H1 (cell line): ENCODE measurements around the gene ENPP1. TPM values are rescaled to one million over a fixed set of nuclear protein-coding genes. Genes with fewer than 3 reads are reported as not detected.

Experiments used
- CTCF ChIA-PET: fragments of 300-600 bp; sonication (Branson Sonifier 250); formaldehyde crosslinking; loops from one replicate; lab custom pipeline; 2021; ENCODE audit not compliant: partially characterized antibody; lab: Charles Lee
- POLR2A ChIA-PET: fragments of 300-600 bp; sonication (Branson Sonifier 250); formaldehyde crosslinking; loops from one replicate; lab custom pipeline; 2021; ENCODE audit warnings: inconsistent platforms; ENCODE audit not compliant: partially characterized antibody; lab: Charles Lee
- DNase-seq, 2 experiments: peaks; one replicate each; pipeline versions ENCODE4 v3.0.0 to v3.0.0-alpha.2; 2010 to 2022; ENCODE audit warnings: low spot score in 2 of 2, low read depth in 1 of 2, mixed read lengths in 1 of 2
- FAIRE-seq: peaks from 2 replicates; lab custom pipeline; 2011; peaks lifted over from hg19 to GRCh38; lab: Jason Lieb, UNC
- H2AFZ ChIP-seq: 2 replicates; pipeline ENCODE4 v1.8.1; 2012; ENCODE audit warnings: low read length, inconsistent platforms
- H2AK5ac ChIP-seq: 2 replicates; pipeline ENCODE4 v1.6.1; 2013; ENCODE audit warnings: low read depth, low read length
- H2BK120ac ChIP-seq: replicated peaks from 2 replicates; pipeline ENCODE3; 2013; ENCODE audit warnings: low read depth, low read length, inconsistent platforms
- H2BK12ac ChIP-seq: 2 replicates; pipeline ENCODE4 v1.6.1; 2013; ENCODE audit warnings: low read depth, low read length
- H2BK15ac ChIP-seq: 2 replicates; pipeline ENCODE4 v1.6.1; 2013; ENCODE audit warnings: low read length
- H2BK20ac ChIP-seq: 2 replicates; pipeline ENCODE4 v1.6.1; 2013; ENCODE audit warnings: low read length
- H2BK5ac ChIP-seq: 2 replicates; pipeline ENCODE4 v1.6.1; 2013; ENCODE audit warnings: low read depth, low read length
- H3K14ac ChIP-seq: 2 replicates; pipeline ENCODE4 v1.6.1; 2013; ENCODE audit warnings: inconsistent platforms; ENCODE audit not compliant: insufficient read length
- H3K18ac ChIP-seq: 2 replicates; pipeline ENCODE4 v1.6.1; 2013; ENCODE audit warnings: low read length; ENCODE audit errors: extremely low read depth
- H3K23ac ChIP-seq: 2 replicates; pipeline ENCODE4 v1.6.1; 2013; ENCODE audit warnings: inconsistent platforms; ENCODE audit not compliant: insufficient read length
- H3K23me2 ChIP-seq: 2 replicates; pipeline ENCODE4 v1.6.1; 2013; ENCODE audit warnings: low read depth, low read length
- H3K27ac ChIP-seq: 2 replicates; pipeline ENCODE4 v1.6.1; 2011; ENCODE audit warnings: low read depth, low read length, inconsistent platforms
- H3K27me3 ChIP-seq, 4 experiments: replicated peaks in 1 of 4; 1 replicate in 1 of 4; 2 replicates in 3 of 4; pipeline versions ENCODE4 v1.6.1 to v1.8.1; 2011 to 2013; ENCODE audit warnings: low read length in 3 of 4, mild to moderate bottlenecking in 3 of 4, inconsistent platforms in 2 of 4, mixed read lengths in 2 of 4, moderate library complexity in 1 of 4; ENCODE audit not compliant: control insufficient read depth in 3 of 4, insufficient read depth in 3 of 4; ENCODE audit errors: extremely low read depth in 1 of 4
- H3K36me3 ChIP-seq, 4 experiments: 2 replicates each; pipeline versions ENCODE4 v1.6.1 to v1.8.1; 2011 to 2013; ENCODE audit warnings: mild to moderate bottlenecking in 4 of 4, low read length in 3 of 4, moderate library complexity in 2 of 4, control low read depth in 1 of 4, inconsistent platforms in 1 of 4; ENCODE audit not compliant: insufficient read depth in 4 of 4, control insufficient read depth in 2 of 4
- H3K4ac ChIP-seq: replicated peaks from 2 replicates; pipeline ENCODE3; 2013; ENCODE audit warnings: low read length, low read depth, mixed read lengths, inconsistent platforms; ENCODE audit not compliant: insufficient read length
- H3K4me1 ChIP-seq, 4 experiments: replicated peaks in 1 of 4; 1 replicate in 1 of 4; 2 replicates in 3 of 4; pipeline versions ENCODE4 v1.6.1 to v1.8.1; 2011 to 2013; ENCODE audit warnings: low read length in 3 of 4, inconsistent platforms in 2 of 4, mixed read lengths in 1 of 4; ENCODE audit not compliant: insufficient read depth in 4 of 4, control insufficient read depth in 3 of 4
- H3K4me2 ChIP-seq, 2 experiments: 2 replicates each; pipeline versions ENCODE4 v1.6.1 to v1.8.1; 2011 to 2013; ENCODE audit warnings: low read depth in 2 of 2, low read length in 2 of 2, control low read depth in 1 of 2, inconsistent platforms in 1 of 2, mild to moderate bottlenecking in 1 of 2; ENCODE audit not compliant: insufficient read depth in 1 of 2
- H3K4me3 ChIP-seq, 4 experiments: fragments of 200-600, 300-600 bp in 1 of 4; sonication (generic), shearing (Covaris generic), sonication (Bioruptor Twin) in 1 of 4; 2 replicates each; pipeline versions ENCODE4 v1.5.1 to v1.8.1; 2011 to 2016; ENCODE audit warnings: low read length in 4 of 4, low read depth in 3 of 4, control low read depth in 2 of 4, inconsistent platforms in 2 of 4, mild to moderate bottlenecking in 2 of 4, mixed read lengths in 1 of 4, moderate library complexity in 1 of 4; ENCODE audit not compliant: insufficient read depth in 2 of 4; ENCODE audit errors: extremely low read depth in 1 of 4
- H3K56ac ChIP-seq: replicated peaks from 2 replicates; pipeline ENCODE3; 2013; ENCODE audit warnings: low read depth, mild to moderate bottlenecking, mixed read lengths, low read length, inconsistent platforms; ENCODE audit not compliant: insufficient read length
- H3K79me1 ChIP-seq: 2 replicates; pipeline ENCODE4 v1.6.1; 2013; ENCODE audit warnings: low read depth, low read length, control low read depth
- H3K79me2 ChIP-seq, 2 experiments: 2 replicates each; pipeline versions ENCODE4 v1.6.1 to v1.8.1; 2012 to 2013; ENCODE audit warnings: low read length in 2 of 2, mild to moderate bottlenecking in 2 of 2, inconsistent platforms in 1 of 2; ENCODE audit not compliant: insufficient read depth in 2 of 2, control insufficient read depth in 1 of 2
- H3K9ac ChIP-seq, 4 experiments: replicated peaks in 1 of 4; 1 replicate in 1 of 4; 2 replicates in 3 of 4; pipeline versions ENCODE4 v1.6.1 to v1.8.1; 2011 to 2013; ENCODE audit warnings: low read depth in 3 of 4, low read length in 3 of 4, control low read depth in 2 of 4, mild to moderate bottlenecking in 2 of 4, moderate library complexity in 2 of 4, inconsistent platforms in 1 of 4; ENCODE audit errors: extremely low read depth in 1 of 4
- H3K9me3 ChIP-seq, 2 experiments: 2 replicates each; pipeline versions ENCODE4 v1.6.1 to v1.8.1; 2012 to 2013; ENCODE audit warnings: mild to moderate bottlenecking in 2 of 2, moderate library complexity in 2 of 2, control low read depth in 1 of 2, inconsistent platforms in 1 of 2, low read depth in 1 of 2, low read length in 1 of 2, mixed read lengths in 1 of 2; ENCODE audit not compliant: insufficient read depth in 2 of 2
- H4K20me1 ChIP-seq, 2 experiments: replicated peaks in 1 of 2; 2 replicates each; pipeline versions ENCODE3 to v1.8.1; 2011 to 2013; ENCODE audit warnings: inconsistent platforms in 2 of 2, low read length in 2 of 2, mild to moderate bottlenecking in 1 of 2; ENCODE audit not compliant: insufficient read depth in 2 of 2, control insufficient read depth in 1 of 2
- H4K5ac ChIP-seq: 2 replicates; pipeline ENCODE4 v1.6.1; 2013; ENCODE audit warnings: low read length, low read depth, mixed read lengths, inconsistent platforms; ENCODE audit not compliant: insufficient read length
- H4K8ac ChIP-seq: 2 replicates; pipeline ENCODE4 v1.8.0; 2013; ENCODE audit warnings: mild to moderate bottlenecking, moderate library complexity, low read length, inconsistent platforms; ENCODE audit not compliant: insufficient read depth; ENCODE audit errors: extremely low read depth
- H4K91ac ChIP-seq: replicated peaks from 2 replicates; pipeline ENCODE3; 2013; ENCODE audit warnings: low read length, mixed read lengths, inconsistent platforms; ENCODE audit not compliant: insufficient read length
- CBX8 ChIP-seq: fragments of 300-800, 300-1000 bp; sonication (generic); IDR thresholded peaks from 2 replicates; pipeline ENCODE4 v1.7.1; 2016; ENCODE audit warnings: low read depth, low read length, borderline replicate concordance
- FOSL1 ChIP-seq: IDR thresholded peaks from 2 replicates; pipeline ENCODE4 v1.6.1; 2011; ENCODE audit warnings: mild to moderate bottlenecking, low read depth, low read length, moderate library complexity; ENCODE audit not compliant: insufficient read depth
- HDAC2 ChIP-seq, 2 experiments: fragments of 300-600 bp in 1 of 2; sonication (generic) in 1 of 2; IDR thresholded peaks; 2 replicates each; pipeline ENCODE4 v1.6.1; 2011 to 2012; ENCODE audit warnings: low read depth in 2 of 2, low read length in 2 of 2, mild to moderate bottlenecking in 2 of 2, moderate library complexity in 2 of 2, borderline replicate concordance in 1 of 2, inconsistent platforms in 1 of 2
- KDM4A ChIP-seq: IDR thresholded peaks from one replicate; pipeline ENCODE4 v1.7.1; 2012; ENCODE audit warnings: low read depth, mild to moderate bottlenecking, moderate library complexity, low read length, inconsistent platforms; ENCODE audit not compliant: severe bottlenecking
- YY1 ChIP-seq: IDR thresholded peaks from 2 replicates; pipeline ENCODE4 v1.6.1; 2011; ENCODE audit warnings: low read depth, mild to moderate bottlenecking, low read length
- polyA plus RNA-seq, 7 experiments: library from polyadenylated mRNA; depleted of rRNA in 3 of 7; stranded (reverse) in 5 of 7; unstranded in 2 of 7; fragments of >200 nt in 5 of 7; fragments of 200-250 nt in 2 of 7; gene quantifications; 1 replicate in 5 of 7; 2 replicates in 1 of 7; 4 replicates in 1 of 7; pipeline versions ENCODE4 v1.2.1 to v1.2.3, GENCODE V29; 2011 to 2013; ENCODE audit warnings: missing spikeins in 2 of 7, mixed read lengths in 2 of 7
- total RNA-seq: library from RNA; stranded (reverse); fragmentation: NEBNext Ultra II Directional; extraction: Animal tissue kit (Norgen Biotek cat#: 25700); gene quantifications from 2 replicates; pipeline ENCODE4 v1.2.1, GENCODE V29; 2021
- TF ChIP-seq, protein P1 (sequence below): IDR thresholded peaks from 2 replicates; pipeline ENCODE4 v1.6.1; 2011; ENCODE audit warnings: low read length, improper control_type of control experiment

The ENPP1 gene
- total and polyA plus RNA-seq, 2 of the 8 experiments (the other 6 are each of a cell fraction or from before 2014, with no cell fraction given) = 10.1 to 39.1 TPM

DNA sequence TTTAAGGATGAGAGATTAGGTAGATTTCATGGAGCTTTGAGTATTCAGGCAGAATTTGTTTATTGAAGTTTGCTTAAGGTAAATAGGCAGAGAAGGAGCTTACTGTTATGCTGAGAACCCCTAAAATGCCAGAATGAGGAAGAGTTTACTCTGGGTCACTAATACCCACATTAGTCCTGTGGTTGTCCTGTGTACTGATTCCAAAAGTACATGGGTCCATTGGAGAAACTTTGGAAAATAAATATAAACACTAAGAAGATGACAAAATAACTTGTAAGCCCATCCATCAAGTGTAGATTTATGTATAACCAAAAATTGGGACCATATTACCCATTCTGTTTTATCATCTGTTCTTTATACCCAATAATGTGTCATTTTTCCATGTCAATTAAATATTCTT is 31.6 kb downstream of the ENPP1 start:
- no peak overlapping the region for H3K4ac ChIP-seq
- no peak overlapping the region for H2AK5ac ChIP-seq
- no peak overlapping the region for H3K27ac ChIP-seq
- H4K5ac ChIP-seq = no peak overlapping the region
- H3K79me2 ChIP-seq = peaks cover 0 to 4% of the 10 kb centered on the region in 2 experiments; a peak in 1 of 4 replicates
- DNase-seq (no peak), FAIRE-seq (no peak)
- no peaks in the 10 kb centered on the region for H3K23me2 ChIP-seq
- no peak overlapping the region for H3K23ac ChIP-seq
- H3K79me1 ChIP-seq = peaks cover 2% of the 10 kb centered on the region; the same call in 1 of the 2 replicates
- H2BK15ac ChIP-seq = no peak overlapping the region
- no peaks in the 10 kb centered on the region for H3K36me3 ChIP-seq
- peaks cover 0 to 1% of the 10 kb centered on the region in 2 experiments for H4K20me1 ChIP-seq
- no peak overlapping the region for H2BK120ac ChIP-seq
- H3K27me3 ChIP-seq = no peaks in the 10 kb centered on the region
- no peak overlapping the region for H4K8ac ChIP-seq
- no peak overlapping the region for H4K91ac ChIP-seq
- H3K18ac ChIP-seq = no peak overlapping the region
- no peak overlapping the region for H3K14ac ChIP-seq
- H3K56ac ChIP-seq = no peak overlapping the region
- no peak overlapping the region for H3K4me3 ChIP-seq
- no peak overlapping the region for H2BK5ac ChIP-seq
- TF ChIP-seq, protein P1, sequence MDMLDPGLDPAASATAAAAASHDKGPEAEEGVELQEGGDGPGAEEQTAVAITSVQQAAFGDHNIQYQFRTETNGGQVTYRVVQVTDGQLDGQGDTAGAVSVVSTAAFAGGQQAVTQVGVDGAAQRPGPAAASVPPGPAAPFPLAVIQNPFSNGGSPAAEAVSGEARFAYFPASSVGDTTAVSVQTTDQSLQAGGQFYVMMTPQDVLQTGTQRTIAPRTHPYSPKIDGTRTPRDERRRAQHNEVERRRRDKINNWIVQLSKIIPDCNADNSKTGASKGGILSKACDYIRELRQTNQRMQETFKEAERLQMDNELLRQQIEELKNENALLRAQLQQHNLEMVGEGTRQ = no peak
- no peak for TF ChIP-seq FOSL1
- TF ChIP-seq HDAC2 (IDR thresholded peaks at IDR 0.05; ENCODE audit: borderline replicate concordance in 1 of 2, low read depth in 2 of 2, low read length in 2 of 2) = no peak
- TF ChIP-seq YY1 = no peak
- TF ChIP-seq CBX8 = no peak
- no peak for TF ChIP-seq KDM4A
- no peak overlapping the region for H3K9ac ChIP-seq
- H3K4me1 ChIP-seq = peaks cover 0 to 4% (median 0%) of the 10 kb centered on the region in 4 experiments; a peak in 2 of 7 replicates
- H3K4me2 ChIP-seq = no peak overlapping the region
- H2BK20ac ChIP-seq = no peak overlapping the region
- H2BK12ac ChIP-seq = no peak overlapping the region
- no peaks in the 10 kb centered on the region for H3K9me3 ChIP-seq
- ChIA-PET CTCF (interaction anchor here (0.5 to 0.9 kb wide), 3 partner anchors 24 to 875 kb away, joined by 3 read pairs; no protein-coding TSS in a partner anchor), POLR2A (interaction anchor here (1.3 kb wide), 1 partner anchor 19 kb away, joined by 3 read pairs; no protein-coding TSS in a partner anchor)
- no peak overlapping the region for H2AFZ ChIP-seq
